Measurements from ENCODE around the gene TAF11.
"Not testable (repeated sequence)": the region's sequence is repeated elsewhere in the genome, so short reads cannot be mapped to it uniquely, and the experiment has no call there.

TAF11 gene

GRCh38 chr6:34860776-34861175, 27.1 kb downstream of the TAF11 start:
- DNase-seq: no peak

GRCh38 chr6:34859951-34860350, 27.9 kb downstream of the TAF11 start:
- DNase-seq: no peak

DNA sequence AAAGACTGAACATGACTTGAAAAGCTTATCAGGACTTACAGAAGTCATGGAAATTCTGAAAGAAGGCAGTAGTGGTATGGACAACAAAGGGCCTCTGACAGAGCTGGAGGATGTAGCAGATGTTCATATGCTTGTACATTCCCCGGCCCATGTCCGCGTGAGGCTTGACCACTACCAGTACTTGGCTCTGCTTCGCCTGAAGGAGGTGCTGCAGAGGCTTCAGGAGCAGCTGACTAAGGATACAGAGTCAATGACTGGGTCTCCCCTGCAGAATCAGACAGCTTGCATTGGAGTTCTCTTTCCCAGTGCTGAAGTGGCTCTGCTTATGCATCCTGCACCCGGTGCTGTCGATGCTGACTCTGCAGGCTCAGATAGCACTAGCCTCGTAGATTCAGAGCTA, 29.2 kb downstream of the TAF11 start:
- DNase-seq: no peak

DNA sequence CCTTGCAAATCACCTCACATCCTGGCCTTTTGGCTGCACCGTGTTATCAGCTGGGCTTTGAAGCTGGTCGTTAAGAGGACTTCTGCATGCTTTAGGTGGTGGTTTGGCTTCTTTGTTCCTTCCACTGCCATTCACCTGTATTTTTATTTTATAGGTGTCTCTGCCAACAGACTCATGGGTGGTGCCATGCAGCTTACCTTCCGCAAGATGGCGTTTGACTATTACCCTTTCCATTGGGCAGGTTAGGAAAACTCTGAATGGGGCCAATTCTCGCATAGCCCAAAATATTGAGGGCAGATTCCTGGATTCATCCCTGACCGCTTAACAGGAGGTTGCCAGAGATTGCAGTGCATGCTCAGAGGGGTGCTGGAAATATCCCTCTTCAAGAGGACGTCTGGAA, 32.4 kb downstream of the TAF11 start:
- DNase-seq: no peak

DNA sequence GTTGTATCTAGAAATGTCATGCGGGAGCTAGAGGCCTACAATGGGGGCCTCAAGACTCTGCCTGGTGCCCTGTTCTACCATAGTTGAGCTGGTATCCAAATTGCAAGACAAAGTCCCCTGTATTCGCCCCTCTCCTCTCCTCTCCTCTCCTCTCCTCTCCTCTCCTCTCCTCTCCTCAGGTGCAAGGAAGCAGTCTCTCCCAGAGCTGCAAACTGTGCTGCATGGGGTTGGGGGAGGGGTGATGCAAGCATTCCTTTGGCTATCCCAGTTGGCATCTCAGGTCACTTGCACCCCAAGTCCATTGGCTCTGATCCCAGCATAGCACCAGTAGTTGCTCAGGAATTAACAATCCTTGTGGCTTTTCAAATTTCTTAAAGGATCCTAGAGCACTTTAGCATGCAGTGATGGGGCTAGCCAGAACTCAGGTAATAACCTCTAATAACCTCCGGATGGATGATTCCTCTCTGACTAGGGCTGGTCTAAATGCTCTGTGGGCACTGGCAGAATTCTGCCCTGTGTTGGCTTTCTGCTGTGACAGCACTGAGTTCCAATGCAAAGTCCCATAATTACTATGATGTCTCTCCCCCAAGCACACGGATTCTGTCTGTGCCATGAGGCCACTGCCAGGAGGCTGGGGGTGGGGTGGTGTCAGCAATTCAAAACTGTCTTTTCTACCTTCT, 35.3 kb downstream of the TAF11 start:
- no peak for DNase-seq

DNA sequence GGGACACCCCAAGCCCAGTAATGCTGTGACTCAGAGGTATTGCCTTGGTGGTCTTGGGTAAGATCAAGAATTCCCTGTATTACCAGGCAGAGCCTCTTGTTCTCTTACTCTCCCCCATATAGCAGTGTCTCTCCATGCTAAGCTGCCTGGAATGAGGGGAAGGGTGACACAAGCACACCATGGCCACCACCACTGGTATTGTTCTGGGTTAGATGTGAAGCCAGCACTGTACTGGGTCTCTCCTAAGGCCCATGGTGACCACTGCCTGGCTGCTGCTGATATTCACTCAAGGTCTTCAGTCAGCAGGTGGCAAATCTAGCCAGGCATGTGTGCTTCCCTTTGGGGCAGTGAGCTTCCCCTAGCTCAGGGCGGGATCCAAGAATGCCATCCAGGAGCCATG, 36.5 kb downstream of the TAF11 start:
- no peak for DNase-seq

DNA sequence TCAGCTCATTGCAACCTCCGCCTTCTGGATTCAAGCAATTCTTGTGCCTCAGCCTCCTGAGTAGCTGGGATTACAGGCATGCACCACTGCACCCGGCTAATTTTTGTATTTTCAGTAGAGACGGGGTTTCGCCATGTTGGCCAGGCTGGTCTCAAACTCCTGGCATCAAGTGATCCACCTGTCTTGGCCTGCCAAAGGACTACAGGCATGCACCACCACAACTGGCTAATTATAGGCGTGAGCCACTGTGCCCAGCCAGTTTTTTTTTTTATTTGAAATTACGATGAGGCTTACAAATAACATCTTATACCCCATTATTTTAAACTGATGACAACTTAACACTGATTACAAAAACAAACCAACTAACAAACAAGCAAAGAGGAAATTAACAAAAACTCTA, 38.8 kb downstream of the TAF11 start:
- DNase-seq: not testable (repeated sequence)

DNA sequence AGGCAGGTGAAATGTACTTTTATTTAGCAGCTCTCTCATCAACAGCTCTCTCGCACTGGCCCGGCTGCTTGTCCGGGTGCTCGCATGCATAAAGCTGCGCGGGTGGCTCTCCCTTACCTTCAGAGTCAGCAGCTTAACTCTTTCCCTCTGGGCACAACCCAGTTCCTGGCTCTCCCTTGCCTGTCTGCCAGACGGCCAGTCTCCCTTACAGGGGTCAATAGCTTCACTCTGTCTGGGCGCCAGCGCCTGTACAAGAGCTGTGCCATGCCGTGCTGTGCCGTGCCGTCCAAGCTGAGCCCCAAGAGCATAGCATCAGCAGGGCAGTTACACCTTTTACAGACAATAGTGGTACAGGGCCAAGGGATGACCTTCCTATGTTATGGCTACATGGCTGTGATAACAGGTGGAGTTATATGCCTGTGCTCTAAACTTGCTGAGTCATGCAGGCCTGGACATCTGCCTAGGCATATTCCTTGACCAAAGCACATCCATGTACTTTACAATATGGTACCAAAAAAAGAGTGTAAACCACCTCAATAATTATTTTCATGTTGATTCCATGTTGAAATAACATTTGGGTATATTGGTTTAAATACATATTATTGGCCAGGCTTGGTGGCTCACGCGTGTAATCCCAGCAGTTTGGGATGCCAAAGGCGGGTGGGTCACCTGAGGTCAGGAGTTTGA, 48.0 kb downstream of the TAF11 start:
- DNase-seq: no peak

DNA sequence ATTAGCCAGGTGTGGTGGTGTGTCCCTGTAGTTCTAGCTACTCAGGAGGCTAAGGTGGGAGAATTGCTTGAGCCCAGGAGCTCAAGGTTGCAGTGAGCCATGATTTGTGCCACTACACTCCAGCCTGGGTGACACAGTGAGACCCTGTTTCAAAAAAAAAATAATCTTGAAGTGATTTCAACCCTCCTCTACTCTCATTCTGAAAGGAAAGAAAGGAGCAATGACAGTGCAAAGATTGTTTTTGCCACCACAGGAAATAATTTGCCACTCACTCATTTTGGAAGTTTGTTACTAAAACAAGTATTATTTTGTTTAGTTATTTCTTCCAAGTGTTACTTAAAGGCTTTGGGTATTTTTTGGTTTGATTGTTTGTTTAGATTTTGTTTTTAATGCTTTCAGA, 50.3 kb downstream of the TAF11 start:
- no peak for DNase-seq

GRCh38 chr6:34836451-34836850, 51.4 kb downstream of the TAF11 start:
- no peak for DNase-seq

DNA sequence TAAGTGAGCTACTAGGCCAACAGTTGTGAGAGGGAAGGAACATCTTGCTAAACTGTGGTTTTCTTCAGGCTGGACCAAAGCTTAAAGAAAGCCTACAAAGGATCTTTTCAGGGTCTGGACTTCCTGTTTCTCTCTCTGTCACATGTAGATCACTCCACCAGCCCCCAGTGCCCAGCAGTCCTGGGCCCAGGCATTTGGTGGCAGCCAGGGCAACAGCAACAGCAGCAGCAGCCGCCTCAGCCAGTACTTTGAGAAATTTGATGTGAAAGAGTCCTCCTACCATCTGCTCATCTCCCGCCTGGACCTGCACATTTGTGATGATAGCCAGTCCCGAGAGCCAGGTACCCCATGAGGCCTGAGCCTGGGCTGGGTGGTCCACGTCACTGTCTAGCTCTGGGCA, 51.8 kb downstream of the TAF11 start:
- DNase-seq: no peak

DNA sequence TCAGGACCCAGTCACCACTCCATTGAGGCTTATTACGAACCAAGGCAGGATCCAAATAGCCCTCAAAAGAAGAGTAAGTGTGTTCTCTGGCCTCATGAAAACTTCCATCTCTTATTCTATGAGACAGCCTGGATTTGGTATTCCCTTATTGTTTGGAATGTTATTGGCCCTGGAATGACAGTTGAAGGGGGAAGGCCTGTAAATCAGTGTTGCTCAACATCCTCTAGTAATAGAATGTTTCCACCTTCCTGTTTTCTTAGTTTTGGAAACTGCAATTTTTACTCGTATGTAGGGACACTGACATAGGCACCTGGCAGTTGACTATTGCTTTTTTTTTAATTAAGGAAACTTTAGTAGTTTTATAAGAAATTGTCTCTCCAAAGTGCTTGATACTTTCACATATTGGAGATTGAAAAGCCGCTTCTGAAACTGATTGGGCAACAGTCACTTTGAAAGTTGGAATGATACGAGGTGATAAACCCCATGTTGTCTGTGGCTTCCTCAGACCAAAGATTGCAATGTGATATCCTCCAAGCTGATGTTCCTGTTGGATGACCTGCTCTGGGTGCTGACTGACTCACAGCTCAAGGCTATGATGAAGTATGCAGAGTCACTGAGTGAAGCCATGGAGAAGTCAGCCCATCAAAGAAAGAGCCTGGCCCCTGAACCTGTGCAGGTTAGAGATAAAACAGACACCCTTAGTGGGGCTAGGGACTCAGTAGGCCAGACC, 52.9 kb downstream of the TAF11 start:
- no peak for DNase-seq

GRCh38 chr6:34832942-34833341, 54.9 kb downstream of the TAF11 start:
- no peak for DNase-seq

GRCh38 chr6:34829137-34829536, 58.7 kb downstream of the TAF11 start:
- no peak for DNase-seq
